HepG2 (cell line): ENCODE results near the gene PLXNA1. TPM values are rescaled to one million over a fixed set of nuclear protein-coding genes. Genes with fewer than 3 reads are reported as not detected.

Source experiments
- ATAC-seq: fragments of 200-7000 bp; cut with Tn5 transposase; 3 replicates; pipeline ENCODE4 v1.9.1; 2020; ENCODE audit warnings: mild to moderate bottlenecking, moderate library complexity
- BruUV-seq: library from RNA; stranded (reverse); fragments of 400-500 nt; replicated peaks from 2 replicates; lab custom pipeline; 2021; lab: Mats Ljungman, UMichigan
- CTCF ChIA-PET: fragments of 300-600 bp; formaldehyde crosslinking; extraction: SDS; loops from one replicate; lab custom pipeline; 2021; ENCODE audit warnings: low total read pairs, inconsistent platforms, low intra/inter-chr PET ratio; lab: Yijun Ruan, JAX
- POLR2A ChIA-PET: fragments of 350-600 bp; sonication (Branson Sonifier 250); formaldehyde crosslinking; loops from one replicate; lab custom pipeline; 2020; ENCODE audit warnings: antibody characterized with exemption, inconsistent platforms; lab: Yijun Ruan, JAX
- DNase-seq: peaks from one replicate; pipeline ENCODE4 v3.0.0-alpha.2; 2015; ENCODE audit warnings: low spot score
- FAIRE-seq: peaks from 3 replicates; lab custom pipeline; 2011; peaks lifted over from hg19 to GRCh38; lab: Jason Lieb, UNC
- H2AFZ ChIP-seq: one replicate; pipeline ENCODE4 v1.6.1; 2011; ENCODE audit warnings: low read length, inconsistent platforms
- H3K27ac ChIP-seq: fragments of 300-600 bp; 3 replicates; pipeline ENCODE4 v1.8.0; 2011; ENCODE audit warnings: mixed run types, mild to moderate bottlenecking, mixed read lengths, low read length, inconsistent platforms; ENCODE audit not compliant: insufficient read depth; ENCODE audit errors: extremely low read length
- H3K27me3 ChIP-seq, 2 experiments: fragments of 200-600 bp in 1 of 2; 2 replicates in 1 of 2; 3 replicates in 1 of 2; pipeline versions ENCODE4 v1.6.0 to v1.8.0; 2011; ENCODE audit warnings: low read length in 2 of 2, mild to moderate bottlenecking in 2 of 2, moderate library complexity in 2 of 2, inconsistent platforms in 1 of 2; ENCODE audit not compliant: insufficient read depth in 2 of 2, control insufficient read depth in 1 of 2
- H3K36me3 ChIP-seq, 2 experiments: fragments of 200-600 bp in 1 of 2; replicated peaks in 1 of 2; 2 replicates in 1 of 2; 3 replicates in 1 of 2; pipeline versions ENCODE4 v1.5.1 to v1.8.0; 2011; ENCODE audit warnings: low read length in 2 of 2, inconsistent platforms in 1 of 2; ENCODE audit not compliant: insufficient read depth in 2 of 2, control insufficient read depth in 1 of 2
- H3K4me1 ChIP-seq: 2 replicates; pipeline ENCODE4 v1.5.1; 2012; ENCODE audit warnings: low read length, inconsistent platforms; ENCODE audit not compliant: insufficient read depth
- H3K4me2 ChIP-seq: 2 replicates; pipeline ENCODE4 v1.6.0; 2011; ENCODE audit warnings: low read depth, low read length, inconsistent platforms
- H3K4me3 ChIP-seq, 3 experiments: fragments of 200-600 bp in 1 of 3; sonication (generic), shearing (Covaris generic) in 1 of 3; replicated peaks in 1 of 3; 2 replicates each; pipeline ENCODE4 v1.5.1; 2011 to 2016; ENCODE audit warnings: low read length in 3 of 3, inconsistent platforms in 2 of 3, low read depth in 2 of 3, mild to moderate bottlenecking in 2 of 3, control low read depth in 1 of 3, mixed read lengths in 1 of 3; ENCODE audit not compliant: insufficient read depth in 1 of 3
- H3K79me2 ChIP-seq: one replicate; pipeline ENCODE4 v1.6.1; 2011; ENCODE audit warnings: low read length, inconsistent platforms; ENCODE audit not compliant: insufficient read depth
- H3K9ac ChIP-seq: 2 replicates; pipeline ENCODE4 v1.6.0; 2011; ENCODE audit warnings: mild to moderate bottlenecking, low read depth, low read length, inconsistent platforms; ENCODE audit not compliant: insufficient read depth
- H3K9me3 ChIP-seq: 2 replicates; pipeline ENCODE4 v1.5.1; 2012; ENCODE audit warnings: mild to moderate bottlenecking, low read length
- H4K20me1 ChIP-seq: 2 replicates; pipeline ENCODE4 v1.6.0; 2011; ENCODE audit warnings: inconsistent platforms, mild to moderate bottlenecking, low read length, moderate library complexity; ENCODE audit not compliant: insufficient read depth
- CSRNP2 ChIP-seq: sonication (generic); formaldehyde crosslinking; conservative IDR thresholded peaks from 2 replicates; pipeline ENCODE4 v1.8.0; 2022; ENCODE audit warnings: low read depth, missing genetic modification reagents
- FOXC1 ChIP-seq: sonication (generic); formaldehyde crosslinking; IDR thresholded peaks from 2 replicates; pipeline ENCODE4 v1.8.0; 2022; ENCODE audit warnings: mild to moderate bottlenecking, missing genetic modification reagents, borderline replicate concordance
- IKZF4 ChIP-seq: sonication (generic); formaldehyde crosslinking; IDR thresholded peaks from 2 replicates; pipeline ENCODE4 v1.5.1; 2020; ENCODE audit warnings: borderline replicate concordance, mild to moderate bottlenecking, low read depth, missing genetic modification reagents; ENCODE audit errors: not compliant biosample characterization
- KDM3A ChIP-seq: IDR thresholded peaks from 2 replicates; pipeline ENCODE4 v1.6.1; 2018; ENCODE audit warnings: low read depth, missing compliant biosample characterization
- MXD3 ChIP-seq: IDR thresholded peaks from 2 replicates; pipeline ENCODE4 v1.6.1; 2016; ENCODE audit warnings: mild to moderate bottlenecking, missing biosample characterization, missing genetic modification reagents
- SMC3 ChIP-seq: IDR thresholded peaks from 2 replicates; pipeline ENCODE4 v1.6.1; 2011; ENCODE audit warnings: low read length, improper control_type of control experiment
- SYNCRIP ChIP-seq: fragments of 200-400 bp; formaldehyde crosslinking; IDR thresholded peaks from 2 replicates; pipeline ENCODE4 v1.6.1; 2018; ENCODE audit warnings: mild to moderate bottlenecking, low read depth, low read length; ENCODE audit not compliant: insufficient read depth
- TBX2 ChIP-seq: sonication (generic); formaldehyde crosslinking; IDR thresholded peaks from 2 replicates; pipeline ENCODE4 v1.5.0; 2020; ENCODE audit warnings: missing genetic modification reagents, mild to moderate bottlenecking, borderline replicate concordance
- TOE1 ChIP-seq: sonication (generic); formaldehyde crosslinking; IDR thresholded peaks from 2 replicates; pipeline ENCODE4 v1.4.0; 2020; ENCODE audit warnings: mild to moderate bottlenecking, missing genetic modification reagents
- U2AF2 ChIP-seq: fragments of 200-400 bp; formaldehyde crosslinking; IDR thresholded peaks from 2 replicates; pipeline ENCODE4 v1.6.1; 2017; ENCODE audit warnings: low read depth, mild to moderate bottlenecking, low read length
- ZBTB38 ChIP-seq: sonication (generic); formaldehyde crosslinking; IDR thresholded peaks from 2 replicates; pipeline ENCODE4 v1.5.1; 2020; ENCODE audit warnings: mild to moderate bottlenecking, missing genetic modification reagents
- ZNF160 ChIP-seq: sonication (generic); formaldehyde crosslinking; IDR thresholded peaks from 2 replicates; pipeline ENCODE4 v1.8.0; 2022; ENCODE audit warnings: mild to moderate bottlenecking, inconsistent platforms, missing genetic modification reagents
- ZNF354B ChIP-seq: sonication (generic); formaldehyde crosslinking; IDR thresholded peaks from 2 replicates; pipeline ENCODE4 v1.8.0; 2022; ENCODE audit warnings: mild to moderate bottlenecking, missing genetic modification reagents
- ZNF552 ChIP-seq: sonication (generic); formaldehyde crosslinking; IDR thresholded peaks from 2 replicates; pipeline ENCODE4 v1.9.0; 2022; ENCODE audit warnings: missing genetic modification reagents, mild to moderate bottlenecking, borderline replicate concordance
- ZNF589 ChIP-seq: sonication (generic); formaldehyde crosslinking; conservative IDR thresholded peaks from 2 replicates; pipeline ENCODE4 v1.8.0; 2022; ENCODE audit warnings: mild to moderate bottlenecking, moderate library complexity, missing genetic modification reagents
- ZNF615 ChIP-seq: sonication (generic); formaldehyde crosslinking; IDR thresholded peaks from 2 replicates; pipeline ENCODE4 v1.5.0; 2020; ENCODE audit warnings: mild to moderate bottlenecking, missing genetic modification reagents, borderline replicate concordance
- ZNF616 ChIP-seq: sonication (generic); formaldehyde crosslinking; IDR thresholded peaks from 2 replicates; pipeline ENCODE4 v1.5.0; 2020; ENCODE audit warnings: low read depth, mild to moderate bottlenecking, missing genetic modification reagents
- ZNF747 ChIP-seq: sonication (generic); formaldehyde crosslinking; IDR thresholded peaks from 2 replicates; pipeline ENCODE4 v1.8.1; 2023; ENCODE audit warnings: missing genetic modification reagents, mild to moderate bottlenecking, borderline replicate concordance
- ZNF766 ChIP-seq: sonication (generic); formaldehyde crosslinking; IDR thresholded peaks from 2 replicates; pipeline ENCODE4 v1.5.0; 2020; ENCODE audit warnings: missing genetic modification reagents, borderline replicate concordance
- WGBS: methylation state at CpG from one replicate; pipeline ENCODE4 v1.1.6; 2017; ENCODE audit warnings: low lambda C conversion rate; 5-methylcytosine and 5-hydroxymethylcytosine counted together
- in situ Hi-C: cut with HindIII; loops from 2 replicates; pipeline ENCODE4 v1.10.0; 2017; ENCODE audit warnings: low pct_unique_long_range_greater_than_20kb; ENCODE audit not compliant: extremely low pct_ligation_motif_present
- intact Hi-C: fragments of 100-400 bp; cut with micrococcal nuclease; formaldehyde crosslinking; loops from one replicate; pipeline ENCODE4 v1.10.0; 2022; ENCODE audit not compliant: unreplicated experiment
- polyA plus RNA-seq, 8 experiments: library from polyadenylated mRNA; depleted of rRNA in 3 of 8; stranded (reverse) in 7 of 8; unstranded in 1 of 8; fragments of >200 nt; fragmentation: Illumina TruSeq in 4 of 8; extraction: Trizol in 4 of 8; gene quantifications; 2 replicates each; pipeline versions ENCODE4 v1.2.1 to v1.2.3, GENCODE V29; 2011 to 2016; ENCODE audit warnings: low read depth in 4 of 8, missing spikeins in 1 of 8, mixed read lengths in 1 of 8; ENCODE audit not compliant: insufficient read depth in 1 of 8
- total RNA-seq, 5 experiments: library from RNA; depleted of rRNA; stranded (reverse); fragments of >200 nt; fragmentation: Illumina TruSeq; extraction: Trizol; gene quantifications; 2 replicates each; pipeline ENCODE4 v1.2.3, GENCODE V29; 2016; ENCODE audit warnings: low read depth in 1 of 5

PLXNA1 gene
- total and polyA plus RNA-seq, 2 of the 13 experiments (the other 11 are each of a cell fraction or from before 2014, with no cell fraction given) = 16.6 to 18.2 TPM

GRCh38 chr3:127022849-127023248 is 39.9 kb downstream of the PLXNA1 start:
- TF ChIP-seq TBX2 (CRISPR knock-in tag) (no peak), TOE1 (CRISPR knock-in tag) (no peak), KDM3A (CRISPR knock-in tag) (no peak), MXD3 (CRISPR knock-in tag) (no peak), ZNF766 (CRISPR knock-in tag) (no peak), FOXC1 (CRISPR knock-in tag) (no peak)
- intact Hi-C loops (no loop called here), in situ Hi-C loops (no loop called here)
- H3K4me2 ChIP-seq = no peak overlapping the region
- no peak for DNase-seq
- no peak overlapping the region for H3K9ac ChIP-seq
- CTCF ChIA-PET = no interaction called here
- no peaks in the 10 kb centered on the region for H4K20me1 ChIP-seq
- POLR2A ChIA-PET = no interaction called here
- H3K79me2 ChIP-seq = no peaks in the 10 kb centered on the region
- no peak overlapping the region for H3K4me3 ChIP-seq
- no peak overlapping the region for H3K27ac ChIP-seq
- 93% methylated on average over 3 of the region's 7 CpGs for WGBS
- no peaks in the 10 kb centered on the region for H3K9me3 ChIP-seq
- no peak overlapping the region for H2AFZ ChIP-seq
- no peak for ATAC-seq
- H3K27me3 ChIP-seq = no peaks in the 10 kb centered on the region; a peak in 1 of 5 replicates
- no TSS peak for BruUV-seq
- no peaks in the 10 kb centered on the region for H3K4me1 ChIP-seq
- no peak for FAIRE-seq
- peaks cover 26 to 45% of the 10 kb centered on the region in 2 experiments; a peak in 4 of 5 replicates for H3K36me3 ChIP-seq

GRCh38 chr3:127025456-127025855 is 42.5 kb downstream of the PLXNA1 start:
- Histone ChIP-seq H3K4me2 (no peak overlapping the region), H2AFZ (no peak overlapping the region), H3K4me1 (no peaks in the 10 kb centered on the region), H3K27me3 (no peaks in the 10 kb centered on the region), H3K79me2 (no peaks in the 10 kb centered on the region), H3K36me3 (peaks cover 26 to 39% of the 10 kb centered on the region in 2 experiments; a peak in 4 of 5 replicates), H4K20me1 (no peaks in the 10 kb centered on the region), H3K9ac (no peak overlapping the region), H3K4me3 (no peak overlapping the region), H3K27ac (no peak overlapping the region), H3K9me3 (no peaks in the 10 kb centered on the region)
- DNase-seq (no peak), FAIRE-seq (no peak), ATAC-seq (no peak)
- intact Hi-C loops = no loop called here
- ChIA-PET POLR2A (no interaction called here), CTCF (no interaction called here)
- no TSS peak for BruUV-seq
- WGBS = 95% methylated on average over 3 of the region's 3 CpGs
- in situ Hi-C loops = no loop called here
- TF ChIP-seq ZBTB38 (no peak), ZNF354B (no peak), ZNF160 (CRISPR knock-in tag) (no peak), ZNF615 (CRISPR knock-in tag) (no peak), IKZF4 (no peak), ZNF552 (CRISPR knock-in tag) (no peak), SYNCRIP (no peak), U2AF2 (no peak), ZNF747 (CRISPR knock-in tag) (no peak), CSRNP2 (CRISPR knock-in tag) (no peak), SMC3 (no peak), ZNF589 (CRISPR knock-in tag) (no peak), ZNF616 (CRISPR knock-in tag) (no peak)
